WERI-Rb-1 (cell line): Measurements from ENCODE around the gene CDK5RAP2.
A peak's percentile ranks its signal among the peaks of the same experiment; 100 is the strongest.
"Not testable (repeated sequence)": the region's sequence is repeated elsewhere in the genome, so short reads cannot be mapped to it uniquely, and the experiment has no call there.

Experiments
- DNase-seq: peaks from one replicate; pipeline ENCODE4 v3.0.0-alpha.2; 2020
- H3K27ac ChIP-seq: fragments of 250-450 bp; sonication (Bioruptor Pico); 2 replicates; pipeline ENCODE4 v1.5.1; 2020; ENCODE audit warnings: mild to moderate bottlenecking, moderate library complexity
- H3K27me3 ChIP-seq: fragments of 250-450 bp; sonication (Bioruptor Pico); 2 replicates; pipeline ENCODE4 v1.5.1; 2021; ENCODE audit warnings: mild to moderate bottlenecking, low read depth, moderate library complexity; ENCODE audit not compliant: insufficient read depth, severe bottlenecking
- H3K36me3 ChIP-seq: fragments of 250-450 bp; sonication (Bioruptor Pico); 2 replicates; pipeline ENCODE4 v1.5.1; 2020; ENCODE audit warnings: mild to moderate bottlenecking, moderate library complexity
- H3K4me3 ChIP-seq: 2 replicates; pipeline ENCODE4 v1.5.1; 2011; ENCODE audit warnings: low read depth, mild to moderate bottlenecking, control low read depth, low read length
- H3K9me3 ChIP-seq: fragments of 250-450 bp; sonication (Bioruptor Pico); 2 replicates; pipeline ENCODE4 v1.5.1; 2021; ENCODE audit warnings: mild to moderate bottlenecking, moderate library complexity; ENCODE audit not compliant: severe bottlenecking
- CTCF ChIP-seq: IDR thresholded peaks from 2 replicates; pipeline ENCODE4 v1.5.1; 2011; ENCODE audit warnings: low read depth, mild to moderate bottlenecking, control low read depth, inconsistent platforms, low read length

Gene CDK5RAP2

GRCh38 chr9:120531683-120532300 is 48.2 kb downstream of the CDK5RAP2 start:
- peak; percentile 58 for TF ChIP-seq CTCF
- Histone ChIP-seq H3K27me3 (no peaks in the 10 kb centered on the region), H3K27ac (no peak overlapping the region), H3K36me3 (peaks cover 78% of the 10 kb centered on the region), H3K4me3 (no peak overlapping the region), H3K9me3 (no peaks in the 10 kb centered on the region)
- DNase-seq = peak; percentile 44

- peaks cover 80% of the 10 kb centered on the region for H3K36me3 ChIP-seq
Observed at GRCh38 chr9:120530220-120530832, 49.6 kb downstream of the CDK5RAP2 start.

GRCh38 chr9:120528829-120529228 is 51.1 kb downstream of the CDK5RAP2 start:
- no peak for DNase-seq
- peaks cover 91% of the 10 kb centered on the region for H3K36me3 ChIP-seq
- TF ChIP-seq CTCF = no peak
- H3K27me3 ChIP-seq = no peaks in the 10 kb centered on the region
- H3K27ac ChIP-seq = no peak overlapping the region
- H3K9me3 ChIP-seq = no peaks in the 10 kb centered on the region
- H3K4me3 ChIP-seq = no peak overlapping the region

More at GRCh38 chr9:120530220-120530832, 49.6 kb downstream of the CDK5RAP2 start:
- not testable (repeated sequence) for DNase-seq, H3K9me3 ChIP-seq, H3K4me3 ChIP-seq, H3K27me3 ChIP-seq, H3K27ac ChIP-seq

- Histone ChIP-seq H3K9me3 (no peaks in the 10 kb centered on the region), H3K27me3 (no peaks in the 10 kb centered on the region), H3K36me3 (peaks cover 91% of the 10 kb centered on the region), H3K27ac (no peak overlapping the region), H3K4me3 (no peak overlapping the region)
- TF ChIP-seq CTCF = no peak
- no peak for DNase-seq
Observed at GRCh38 chr9:120528327-120528726, 51.6 kb downstream of the CDK5RAP2 start.

GRCh38 chr9:120526534-120526933 is 53.4 kb downstream of the CDK5RAP2 start:
- H3K27ac ChIP-seq = no peak overlapping the region
- H3K9me3 ChIP-seq = no peaks in the 10 kb centered on the region
- DNase-seq = peak; percentile 47
- H3K4me3 ChIP-seq = no peak overlapping the region
- H3K27me3 ChIP-seq = no peaks in the 10 kb centered on the region
- H3K36me3 ChIP-seq = peaks cover 91% of the 10 kb centered on the region
- TF ChIP-seq CTCF = no peak

- Histone ChIP-seq H3K9me3 (no peaks in the 10 kb centered on the region), H3K27me3 (no peaks in the 10 kb centered on the region), H3K4me3 (no peak overlapping the region), H3K27ac (no peak overlapping the region), H3K36me3 (peaks cover 90% of the 10 kb centered on the region)
- no peak for DNase-seq
- no peak for TF ChIP-seq CTCF
Observed at GRCh38 chr9:120524863-120525262, 55.1 kb downstream of the CDK5RAP2 start.
